SK-N-SH treated with all-trans-retinoic acid at 6 μM for 48 hours (cell line): ENCODE results near the gene TMED5.

Experiments
- ATAC-seq: fragments of 200-7000 bp; cut with Tn5 transposase; 3 replicates; pipeline ENCODE4 v1.9.1; 2020; ENCODE audit warnings: mild to moderate bottlenecking, moderate library complexity
- ARNTL ChIP-seq: fragments of 450-650 bp; formaldehyde crosslinking; IDR thresholded peaks from 2 replicates; pipeline ENCODE4 v1.5.0; 2020; ENCODE audit warnings: low read depth, mild to moderate bottlenecking, moderate library complexity, borderline replicate concordance
- BACH2 ChIP-seq: fragments of 250-450 bp; sonication (Bioruptor Pico); IDR thresholded peaks from 2 replicates; pipeline ENCODE4 v1.9.0; 2021; ENCODE audit warnings: mild to moderate bottlenecking, borderline replicate concordance
- CSDC2 ChIP-seq: fragments of 250-450 bp; sonication (Bioruptor Pico); IDR thresholded peaks from 2 replicates; pipeline ENCODE4 v1.5.0; 2020; ENCODE audit warnings: mild to moderate bottlenecking, moderate library complexity
- ESRRG ChIP-seq: fragments of 250-450 bp; sonication (Bioruptor Pico); IDR thresholded peaks from 2 replicates; pipeline ENCODE4 v1.6.1; 2021; ENCODE audit warnings: mild to moderate bottlenecking
- ISL1 ChIP-seq: fragments of 250-450 bp; sonication (Bioruptor Pico); IDR thresholded peaks from 2 replicates; pipeline ENCODE4 v2.1.2; 2022; ENCODE audit warnings: mild to moderate bottlenecking, moderate library complexity
- OSR1 ChIP-seq: fragments of 250-450 bp; sonication (Bioruptor Pico); IDR thresholded peaks from 2 replicates; pipeline ENCODE4 v1.8.0; 2022; ENCODE audit warnings: moderate library complexity, mild to moderate bottlenecking, inconsistent platforms
- PPARA ChIP-seq: fragments of 250-450 bp; sonication (Bioruptor Pico); IDR thresholded peaks from 2 replicates; pipeline ENCODE4 v1.5.0; 2020; ENCODE audit warnings: mild to moderate bottlenecking, borderline replicate concordance
- RARB ChIP-seq: fragments of 250-450 bp; sonication (Bioruptor Pico); IDR thresholded peaks from 2 replicates; pipeline ENCODE4 v1.8.0; 2021; ENCODE audit warnings: mild to moderate bottlenecking, moderate library complexity
- SNAI2 ChIP-seq: fragments of 250-450 bp; sonication (Bioruptor Pico); IDR thresholded peaks from 2 replicates; pipeline ENCODE4 v1.5.0; 2020; ENCODE audit warnings: mild to moderate bottlenecking, moderate library complexity
- TCF4 ChIP-seq: fragments of 250-450 bp; sonication (Bioruptor Pico); IDR thresholded peaks from 2 replicates; pipeline ENCODE4 v1.8.0; 2021; ENCODE audit warnings: mild to moderate bottlenecking, moderate library complexity, borderline replicate concordance
- TOX ChIP-seq: fragments of 250-450 bp; sonication (Bioruptor Pico); IDR thresholded peaks from 2 replicates; pipeline ENCODE4 v1.8.0; 2021; ENCODE audit warnings: mild to moderate bottlenecking, moderate library complexity, borderline replicate concordance
- ZC3H10 ChIP-seq: fragments of 250-450 bp; sonication (Bioruptor Pico); IDR thresholded peaks from 2 replicates; pipeline ENCODE4 v1.5.1; 2021; ENCODE audit warnings: mild to moderate bottlenecking, moderate library complexity
- ZFP3 ChIP-seq: fragments of 250-450 bp; sonication (Bioruptor Pico); IDR thresholded peaks from 2 replicates; pipeline ENCODE4 v1.5.0; 2020; ENCODE audit warnings: mild to moderate bottlenecking, moderate library complexity
- ZFP30 ChIP-seq: fragments of 450-650 bp; formaldehyde crosslinking; IDR thresholded peaks from 2 replicates; pipeline ENCODE4 v1.5.0; 2022; ENCODE audit warnings: mild to moderate bottlenecking, moderate library complexity
- ZNF565 ChIP-seq: fragments of 450-650 bp; formaldehyde crosslinking; conservative IDR thresholded peaks from 2 replicates; pipeline ENCODE4 v1.5.0; 2020; ENCODE audit warnings: low read depth, mild to moderate bottlenecking, moderate library complexity
- ZNF70 ChIP-seq: fragments of 450-650 bp; formaldehyde crosslinking; IDR thresholded peaks from 2 replicates; pipeline ENCODE4 v1.5.0; 2020; ENCODE audit warnings: mild to moderate bottlenecking, moderate library complexity
- ZNF8 ChIP-seq: fragments of 450-650 bp; formaldehyde crosslinking; IDR thresholded peaks from 2 replicates; pipeline ENCODE4 v1.5.0; 2020; ENCODE audit warnings: mild to moderate bottlenecking, moderate library complexity
- TF ChIP-seq, protein P1 (sequence below): fragments of 250-450 bp; sonication (Bioruptor Pico); IDR thresholded peaks from 2 replicates; pipeline ENCODE4 v1.5.1; 2021; ENCODE audit warnings: mild to moderate bottlenecking, moderate library complexity
- TF ChIP-seq, protein P2 (sequence below): fragments of 250-450 bp; sonication (Bioruptor Pico); IDR thresholded peaks from 2 replicates; pipeline ENCODE4 v1.5.1; 2020; ENCODE audit warnings: low read depth, mild to moderate bottlenecking, moderate library complexity
- TF ChIP-seq, protein P3 (sequence below): fragments of 250-450 bp; sonication (Bioruptor Pico); IDR thresholded peaks from 2 replicates; pipeline ENCODE4 v1.8.0; 2020; ENCODE audit warnings: mild to moderate bottlenecking, moderate library complexity, borderline replicate concordance
- TF ChIP-seq, protein P4 (sequence below): fragments of 250-450 bp; sonication (Bioruptor Pico); IDR thresholded peaks from 2 replicates; pipeline ENCODE4 v1.5.0; 2020; ENCODE audit warnings: mild to moderate bottlenecking, moderate library complexity
- TF ChIP-seq, protein P5 (sequence below): fragments of 250-450 bp; sonication (Bioruptor Pico); IDR thresholded peaks from 2 replicates; pipeline ENCODE4 v1.8.0; 2021; ENCODE audit warnings: low read depth, mild to moderate bottlenecking, moderate library complexity, borderline replicate concordance

Gene TMED5

DNA sequence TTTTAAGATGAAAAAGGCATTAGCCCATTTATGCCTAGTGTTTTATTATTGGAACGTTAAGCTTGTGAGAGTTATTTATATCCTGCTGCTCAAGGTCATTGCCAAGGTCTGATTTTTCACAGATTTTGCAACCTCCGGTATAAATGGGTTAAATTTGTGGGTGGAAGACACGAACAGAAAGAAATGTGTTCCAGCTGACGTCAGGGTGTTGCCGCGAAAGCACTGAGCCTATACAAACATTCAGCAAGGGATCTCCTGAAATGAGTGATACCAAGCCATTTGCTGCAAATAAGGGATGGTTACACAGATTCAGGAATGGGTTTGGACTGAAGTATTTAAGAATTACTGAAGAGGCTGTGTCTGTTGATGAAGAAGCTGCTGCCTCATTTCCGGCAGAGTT, 32.2 kb downstream of the TMED5 start:
- no peak for ATAC-seq
- no peak for TF ChIP-seq PPARA (CRISPR knock-in tag)
- no peak for TF ChIP-seq ZNF8 (CRISPR knock-in tag)
- no peak for TF ChIP-seq ARNTL (CRISPR knock-in tag)
- no peak for TF ChIP-seq ZC3H10 (CRISPR knock-in tag)
- TF ChIP-seq ESRRG = no peak

DNA sequence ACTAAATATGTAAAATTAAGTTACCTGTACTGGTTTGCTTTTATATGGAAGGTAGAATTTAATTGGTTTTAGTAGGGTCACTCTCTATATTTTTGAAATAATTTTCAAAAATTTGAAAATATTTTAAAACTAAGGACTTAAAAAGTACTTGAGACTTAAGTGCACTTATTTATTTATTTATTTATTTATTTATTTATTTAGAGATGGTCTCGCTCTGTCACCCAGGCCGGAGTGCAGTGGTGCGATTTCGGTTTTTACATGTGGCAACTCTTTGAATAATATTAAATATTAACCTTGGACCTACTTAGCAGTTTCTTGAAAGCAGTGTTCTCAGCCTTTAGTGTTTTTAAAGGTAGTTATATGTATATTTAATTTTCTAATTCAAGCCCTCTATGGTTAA, 36.4 kb downstream of the TMED5 start:
- no peak for TF ChIP-seq BACH2
- TF ChIP-seq SNAI2 = no peak
- no peak for TF ChIP-seq ZC3H10 (CRISPR knock-in tag)
- TF ChIP-seq, protein P1, sequence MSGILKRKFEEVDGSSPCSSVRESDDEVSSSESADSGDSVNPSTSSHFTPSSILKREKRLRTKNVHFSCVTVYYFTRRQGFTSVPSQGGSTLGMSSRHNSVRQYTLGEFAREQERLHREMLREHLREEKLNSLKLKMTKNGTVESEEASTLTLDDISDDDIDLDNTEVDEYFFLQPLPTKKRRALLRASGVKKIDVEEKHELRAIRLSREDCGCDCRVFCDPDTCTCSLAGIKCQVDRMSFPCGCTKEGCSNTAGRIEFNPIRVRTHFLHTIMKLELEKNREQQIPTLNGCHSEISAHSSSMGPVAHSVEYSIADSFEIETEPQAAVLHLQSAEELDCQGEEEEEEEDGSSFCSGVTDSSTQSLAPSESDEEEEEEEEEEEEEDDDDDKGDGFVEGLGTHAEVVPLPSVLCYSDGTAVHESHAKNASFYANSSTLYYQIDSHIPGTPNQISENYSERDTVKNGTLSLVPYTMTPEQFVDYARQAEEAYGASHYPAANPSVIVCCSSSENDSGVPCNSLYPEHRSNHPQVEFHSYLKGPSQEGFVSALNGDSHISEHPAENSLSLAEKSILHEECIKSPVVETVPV (CRISPR knock-in tag) = no peak
- TF ChIP-seq TCF4 (CRISPR knock-in tag) = no peak
- no peak for TF ChIP-seq ZNF8 (CRISPR knock-in tag)
- ATAC-seq = no peak

DNA sequence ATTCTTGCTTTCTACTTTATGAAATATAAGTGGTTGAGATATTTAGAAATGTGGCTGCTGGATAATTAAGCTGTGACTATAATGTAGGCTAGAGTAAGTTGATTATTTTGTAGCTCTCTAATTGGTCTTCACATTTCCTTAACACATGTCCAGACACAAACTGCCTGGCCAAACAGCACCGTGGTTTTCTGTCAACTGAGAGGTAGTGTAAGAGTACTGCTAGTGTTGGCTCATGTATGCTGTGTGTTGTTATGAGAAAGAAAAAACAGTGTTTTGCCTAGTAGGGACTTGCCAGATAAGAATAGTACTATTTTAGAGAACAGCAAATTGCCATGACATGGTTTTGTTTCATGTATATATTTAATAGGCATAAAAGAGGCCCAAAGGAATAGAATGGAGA, 37.1 kb downstream of the TMED5 start:
- TF ChIP-seq RARB (CRISPR knock-in tag) (no peak), TOX (CRISPR knock-in tag) (no peak), ZFP30 (CRISPR knock-in tag) (no peak), TCF4 (CRISPR knock-in tag) (no peak), ZNF565 (CRISPR knock-in tag) (no peak), ZFP3 (no peak), ARNTL (CRISPR knock-in tag) (no peak), PPARA (CRISPR knock-in tag) (no peak), ISL1 (CRISPR knock-in tag) (no peak), OSR1 (CRISPR knock-in tag) (no peak), CSDC2 (CRISPR knock-in tag) (no peak), ESRRG (no peak), ZNF70 (CRISPR knock-in tag) (no peak), ZNF8 (CRISPR knock-in tag) (no peak), BACH2 (no peak)
- TF ChIP-seq, protein P1 (CRISPR knock-in tag) = no peak
- TF ChIP-seq, protein P2, sequence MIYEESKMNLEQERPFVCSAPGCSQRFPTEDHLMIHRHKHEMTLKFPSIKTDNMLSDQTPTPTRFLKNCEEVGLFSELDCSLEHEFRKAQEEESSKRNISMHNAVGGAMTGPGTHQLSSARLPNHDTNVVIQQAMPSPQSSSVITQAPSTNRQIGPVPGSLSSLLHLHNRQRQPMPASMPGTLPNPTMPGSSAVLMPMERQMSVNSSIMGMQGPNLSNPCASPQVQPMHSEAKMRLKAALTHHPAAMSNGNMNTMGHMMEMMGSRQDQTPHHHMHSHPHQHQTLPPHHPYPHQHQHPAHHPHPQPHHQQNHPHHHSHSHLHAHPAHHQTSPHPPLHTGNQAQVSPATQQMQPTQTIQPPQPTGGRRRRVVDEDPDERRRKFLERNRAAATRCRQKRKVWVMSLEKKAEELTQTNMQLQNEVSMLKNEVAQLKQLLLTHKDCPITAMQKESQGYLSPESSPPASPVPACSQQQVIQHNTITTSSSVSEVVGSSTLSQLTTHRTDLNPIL = no peak
- TF ChIP-seq, protein P3, sequence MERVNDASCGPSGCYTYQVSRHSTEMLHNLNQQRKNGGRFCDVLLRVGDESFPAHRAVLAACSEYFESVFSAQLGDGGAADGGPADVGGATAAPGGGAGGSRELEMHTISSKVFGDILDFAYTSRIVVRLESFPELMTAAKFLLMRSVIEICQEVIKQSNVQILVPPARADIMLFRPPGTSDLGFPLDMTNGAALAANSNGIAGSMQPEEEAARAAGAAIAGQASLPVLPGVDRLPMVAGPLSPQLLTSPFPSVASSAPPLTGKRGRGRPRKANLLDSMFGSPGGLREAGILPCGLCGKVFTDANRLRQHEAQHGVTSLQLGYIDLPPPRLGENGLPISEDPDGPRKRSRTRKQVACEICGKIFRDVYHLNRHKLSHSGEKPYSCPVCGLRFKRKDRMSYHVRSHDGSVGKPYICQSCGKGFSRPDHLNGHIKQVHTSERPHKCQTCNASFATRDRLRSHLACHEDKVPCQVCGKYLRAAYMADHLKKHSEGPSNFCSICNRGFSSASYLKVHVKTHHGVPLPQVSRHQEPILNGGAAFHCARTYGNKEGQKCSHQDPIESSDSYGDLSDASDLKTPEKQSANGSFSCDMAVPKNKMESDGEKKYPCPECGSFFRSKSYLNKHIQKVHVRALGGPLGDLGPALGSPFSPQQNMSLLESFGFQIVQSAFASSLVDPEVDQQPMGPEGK (CRISPR knock-in tag) = no peak
- TF ChIP-seq, protein P4, sequence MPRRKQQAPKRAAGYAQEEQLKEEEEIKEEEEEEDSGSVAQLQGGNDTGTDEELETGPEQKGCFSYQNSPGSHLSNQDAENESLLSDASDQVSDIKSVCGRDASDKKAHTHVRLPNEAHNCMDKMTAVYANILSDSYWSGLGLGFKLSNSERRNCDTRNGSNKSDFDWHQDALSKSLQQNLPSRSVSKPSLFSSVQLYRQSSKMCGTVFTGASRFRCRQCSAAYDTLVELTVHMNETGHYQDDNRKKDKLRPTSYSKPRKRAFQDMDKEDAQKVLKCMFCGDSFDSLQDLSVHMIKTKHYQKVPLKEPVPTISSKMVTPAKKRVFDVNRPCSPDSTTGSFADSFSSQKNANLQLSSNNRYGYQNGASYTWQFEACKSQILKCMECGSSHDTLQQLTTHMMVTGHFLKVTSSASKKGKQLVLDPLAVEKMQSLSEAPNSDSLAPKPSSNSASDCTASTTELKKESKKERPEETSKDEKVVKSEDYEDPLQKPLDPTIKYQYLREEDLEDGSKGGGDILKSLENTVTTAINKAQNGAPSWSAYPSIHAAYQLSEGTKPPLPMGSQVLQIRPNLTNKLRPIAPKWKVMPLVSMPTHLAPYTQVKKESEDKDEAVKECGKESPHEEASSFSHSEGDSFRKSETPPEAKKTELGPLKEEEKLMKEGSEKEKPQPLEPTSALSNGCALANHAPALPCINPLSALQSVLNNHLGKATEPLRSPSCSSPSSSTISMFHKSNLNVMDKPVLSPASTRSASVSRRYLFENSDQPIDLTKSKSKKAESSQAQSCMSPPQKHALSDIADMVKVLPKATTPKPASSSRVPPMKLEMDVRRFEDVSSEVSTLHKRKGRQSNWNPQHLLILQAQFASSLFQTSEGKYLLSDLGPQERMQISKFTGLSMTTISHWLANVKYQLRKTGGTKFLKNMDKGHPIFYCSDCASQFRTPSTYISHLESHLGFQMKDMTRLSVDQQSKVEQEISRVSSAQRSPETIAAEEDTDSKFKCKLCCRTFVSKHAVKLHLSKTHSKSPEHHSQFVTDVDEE = no peak
- TF ChIP-seq, protein P5, sequence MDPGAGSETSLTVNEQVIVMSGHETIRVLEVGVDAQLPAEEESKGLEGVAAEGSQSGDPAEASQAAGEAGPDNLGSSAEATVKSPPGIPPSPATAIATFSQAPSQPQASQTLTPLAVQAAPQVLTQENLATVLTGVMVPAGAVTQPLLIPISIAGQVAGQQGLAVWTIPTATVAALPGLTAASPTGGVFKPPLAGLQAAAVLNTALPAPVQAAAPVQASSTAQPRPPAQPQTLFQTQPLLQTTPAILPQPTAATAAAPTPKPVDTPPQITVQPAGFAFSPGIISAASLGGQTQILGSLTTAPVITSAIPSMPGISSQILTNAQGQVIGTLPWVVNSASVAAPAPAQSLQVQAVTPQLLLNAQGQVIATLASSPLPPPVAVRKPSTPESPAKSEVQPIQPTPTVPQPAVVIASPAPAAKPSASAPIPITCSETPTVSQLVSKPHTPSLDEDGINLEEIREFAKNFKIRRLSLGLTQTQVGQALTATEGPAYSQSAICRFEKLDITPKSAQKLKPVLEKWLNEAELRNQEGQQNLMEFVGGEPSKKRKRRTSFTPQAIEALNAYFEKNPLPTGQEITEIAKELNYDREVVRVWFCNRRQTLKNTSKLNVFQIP = no peak
- ATAC-seq = no peak
